ENCODE data around the gene AOC3. TPM values are rescaled to one million over a fixed set of nuclear protein-coding genes. Genes with fewer than 3 reads are reported as not detected.

Gene AOC3, protein sequence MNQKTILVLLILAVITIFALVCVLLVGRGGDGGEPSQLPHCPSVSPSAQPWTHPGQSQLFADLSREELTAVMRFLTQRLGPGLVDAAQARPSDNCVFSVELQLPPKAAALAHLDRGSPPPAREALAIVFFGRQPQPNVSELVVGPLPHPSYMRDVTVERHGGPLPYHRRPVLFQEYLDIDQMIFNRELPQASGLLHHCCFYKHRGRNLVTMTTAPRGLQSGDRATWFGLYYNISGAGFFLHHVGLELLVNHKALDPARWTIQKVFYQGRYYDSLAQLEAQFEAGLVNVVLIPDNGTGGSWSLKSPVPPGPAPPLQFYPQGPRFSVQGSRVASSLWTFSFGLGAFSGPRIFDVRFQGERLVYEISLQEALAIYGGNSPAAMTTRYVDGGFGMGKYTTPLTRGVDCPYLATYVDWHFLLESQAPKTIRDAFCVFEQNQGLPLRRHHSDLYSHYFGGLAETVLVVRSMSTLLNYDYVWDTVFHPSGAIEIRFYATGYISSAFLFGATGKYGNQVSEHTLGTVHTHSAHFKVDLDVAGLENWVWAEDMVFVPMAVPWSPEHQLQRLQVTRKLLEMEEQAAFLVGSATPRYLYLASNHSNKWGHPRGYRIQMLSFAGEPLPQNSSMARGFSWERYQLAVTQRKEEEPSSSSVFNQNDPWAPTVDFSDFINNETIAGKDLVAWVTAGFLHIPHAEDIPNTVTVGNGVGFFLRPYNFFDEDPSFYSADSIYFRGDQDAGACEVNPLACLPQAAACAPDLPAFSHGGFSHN
- 0.62 and 0.70 TPM in 2 replicates for total RNA-seq (2021)
- Bru-seq, nascent RNA: percentile 23 among the genes with signal in this experiment
- BruChase-seq, experiment 1, labeled RNA remaining after a 2-hour chase: percentile 42 among the genes with signal in this experiment
- BruChase-seq, experiment 2, labeled RNA remaining after a 6-hour chase: percentile 45 among the genes with signal in this experiment
- long read RNA-seq: 0 reads

DNA sequence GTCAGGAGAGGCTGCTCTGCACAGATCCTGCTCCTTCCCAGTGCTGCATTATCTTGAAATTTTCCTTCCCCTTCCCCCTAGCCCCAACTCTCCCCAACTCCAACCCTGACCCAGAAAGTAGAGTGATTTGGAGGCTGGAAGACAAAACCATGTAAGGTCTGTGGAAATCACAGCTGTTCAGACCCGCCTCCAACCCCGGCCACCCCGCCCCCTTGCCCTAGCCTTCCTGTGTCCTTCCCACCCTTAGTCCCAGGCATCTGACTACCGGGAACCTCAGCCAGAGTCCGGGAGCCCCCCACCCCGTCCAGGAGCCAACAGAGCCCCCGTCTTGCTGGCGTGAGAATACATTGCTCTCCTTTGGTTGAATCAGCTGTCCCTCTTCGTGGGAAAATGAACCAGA, at the start of gene AOC3:
Gene AOC3, plus strand, starts transcription at position 246 of the 400 bp plus-strand sequence. Its CDS starts 145 bp downstream, at position 391.
- Histone ChIP-seq H3K27me3 (replicated peaks; ENCODE audit: insufficient read depth, low read depth, low read length, poor library complexity) (no peaks in the 10 kb centered on the region), H3K4me3 (ENCODE audit: low read depth, low read length, poor library complexity, severe bottlenecking) (no peak within 1 kb of the TSS), H3K9me3 (ENCODE audit: low read depth, low read length, poor library complexity, severe bottlenecking) (no peaks in the 10 kb centered on the region), H3K27ac (ENCODE audit: low read depth, low read length, poor library complexity, severe bottlenecking) (no peak within 1 kb of the TSS), H3K36me3 (ENCODE audit: insufficient read depth, low read length, poor library complexity, severe bottlenecking) (no peaks in the 10 kb centered on the region), H3K4me1 (ENCODE audit: insufficient read depth, low read length, poor library complexity, severe bottlenecking) (no peaks in the 10 kb centered on the region)
- TF ChIP-seq EZH2 (IDR thresholded peaks at IDR 0.05; ENCODE audit: borderline replicate concordance, low read depth, low read length, poor library complexity, severe bottlenecking): no peak
- TF ChIP-seq, protein P1, sequence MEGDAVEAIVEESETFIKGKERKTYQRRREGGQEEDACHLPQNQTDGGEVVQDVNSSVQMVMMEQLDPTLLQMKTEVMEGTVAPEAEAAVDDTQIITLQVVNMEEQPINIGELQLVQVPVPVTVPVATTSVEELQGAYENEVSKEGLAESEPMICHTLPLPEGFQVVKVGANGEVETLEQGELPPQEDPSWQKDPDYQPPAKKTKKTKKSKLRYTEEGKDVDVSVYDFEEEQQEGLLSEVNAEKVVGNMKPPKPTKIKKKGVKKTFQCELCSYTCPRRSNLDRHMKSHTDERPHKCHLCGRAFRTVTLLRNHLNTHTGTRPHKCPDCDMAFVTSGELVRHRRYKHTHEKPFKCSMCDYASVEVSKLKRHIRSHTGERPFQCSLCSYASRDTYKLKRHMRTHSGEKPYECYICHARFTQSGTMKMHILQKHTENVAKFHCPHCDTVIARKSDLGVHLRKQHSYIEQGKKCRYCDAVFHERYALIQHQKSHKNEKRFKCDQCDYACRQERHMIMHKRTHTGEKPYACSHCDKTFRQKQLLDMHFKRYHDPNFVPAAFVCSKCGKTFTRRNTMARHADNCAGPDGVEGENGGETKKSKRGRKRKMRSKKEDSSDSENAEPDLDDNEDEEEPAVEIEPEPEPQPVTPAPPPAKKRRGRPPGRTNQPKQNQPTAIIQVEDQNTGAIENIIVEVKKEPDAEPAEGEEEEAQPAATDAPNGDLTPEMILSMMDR (conservative IDR thresholded peaks at IDR 0.05; ENCODE audit: low read depth, low read length): no peak
- POLR2A ChIA-PET (ENCODE audit: low non-redundant PET): no interaction called here
- intact Hi-C loops (cut with micrococcal nuclease; ENCODE audit: unreplicated experiment): no loop called here
- DNase-seq (ENCODE audit: low spot score): no peak
- CTCF ChIA-PET: no interaction called here
- no TSS peak for BruUV-seq (replicated peaks)

DNA sequence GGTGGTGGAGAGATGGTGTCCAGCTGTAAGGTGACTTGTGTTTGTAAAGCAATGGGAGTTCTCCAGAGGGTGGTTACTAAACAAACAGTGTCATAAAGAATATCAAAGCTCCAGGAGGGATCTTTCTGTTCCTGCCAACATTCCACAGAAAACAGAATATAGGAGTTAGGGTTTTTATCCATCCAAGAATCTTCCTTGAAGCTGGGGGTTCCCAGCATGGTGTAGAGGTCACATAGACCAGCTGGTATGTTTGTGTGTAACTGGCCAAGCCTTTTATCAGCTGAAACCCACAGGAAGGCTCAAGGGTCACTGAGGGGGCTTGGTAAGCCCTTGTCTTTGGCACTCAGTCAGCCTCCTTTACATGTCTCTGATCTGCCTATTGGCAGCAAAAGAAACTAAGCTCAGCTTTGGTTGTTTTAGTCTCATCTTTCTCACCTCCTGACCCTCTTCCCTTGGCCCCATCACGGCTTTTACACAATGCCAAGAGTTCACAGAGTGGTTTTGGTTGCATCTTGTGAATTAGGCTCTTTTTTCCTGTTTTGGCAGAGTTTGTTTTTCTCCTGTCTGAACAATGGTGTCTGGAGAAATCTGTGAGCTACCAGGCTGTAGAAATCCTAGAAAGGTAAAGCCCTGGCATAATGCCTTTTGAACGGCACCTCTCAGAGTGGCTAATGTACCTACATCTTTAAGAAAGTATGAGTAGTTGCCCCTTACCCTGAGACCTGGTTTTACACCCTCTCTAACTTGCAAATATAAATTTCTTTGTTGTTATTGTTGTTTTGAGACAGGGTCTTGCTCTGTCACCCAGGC, 47.7 kb upstream of the AOC3 start:
- no peaks in the 10 kb centered on the region for H3K27me3 ChIP-seq (replicated peaks; ENCODE audit: insufficient read depth, low read depth, low read length, poor library complexity)
- no peaks in the 10 kb centered on the region for H3K4me1 ChIP-seq (ENCODE audit: insufficient read depth, low read length, poor library complexity, severe bottlenecking)
- no peak overlapping the region for H3K4me3 ChIP-seq (ENCODE audit: low read depth, low read length, poor library complexity, severe bottlenecking)
- POLR2A ChIA-PET (ENCODE audit: low non-redundant PET): no interaction called here
- H3K27ac ChIP-seq (ENCODE audit: low read depth, low read length, poor library complexity, severe bottlenecking): no peak overlapping the region
- CTCF ChIA-PET: no interaction called here
- DNase-seq (ENCODE audit: low spot score): no peak
- no peak for TF ChIP-seq EZH2 (IDR thresholded peaks at IDR 0.05; ENCODE audit: borderline replicate concordance, low read depth, low read length, poor library complexity, severe bottlenecking)
- TF ChIP-seq, protein P1 (conservative IDR thresholded peaks at IDR 0.05; ENCODE audit: low read depth, low read length): no peak
- intact Hi-C loops (cut with micrococcal nuclease; ENCODE audit: unreplicated experiment): no loop called here
- no peaks in the 10 kb centered on the region for H3K9me3 ChIP-seq (ENCODE audit: low read depth, low read length, poor library complexity, severe bottlenecking)
- no TSS peak for BruUV-seq (replicated peaks)
- no peaks in the 10 kb centered on the region for H3K36me3 ChIP-seq (ENCODE audit: insufficient read depth, low read length, poor library complexity, severe bottlenecking)

DNA sequence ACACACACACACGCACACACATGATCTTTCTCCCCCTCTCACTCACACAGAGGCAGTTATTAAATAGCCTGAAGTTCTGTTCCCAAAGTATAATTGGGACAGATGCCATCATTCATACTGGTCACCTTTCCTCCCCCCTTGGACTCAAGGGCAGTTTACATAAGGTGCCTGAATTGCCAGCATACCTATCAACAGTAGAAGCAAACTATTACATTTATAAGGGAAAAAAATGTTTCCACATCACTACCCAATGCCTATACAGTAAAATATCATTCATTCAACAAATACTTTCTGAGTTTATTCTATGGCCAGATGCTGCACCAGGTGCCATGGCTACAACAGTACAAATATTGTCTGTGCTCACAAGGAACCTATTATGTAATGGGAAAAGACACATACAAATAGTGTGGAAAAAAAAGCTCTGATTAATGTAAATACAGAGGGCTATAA, 46.1 kb upstream of the AOC3 start:
- no TSS peak for BruUV-seq (replicated peaks)
- no peak overlapping the region for H3K4me3 ChIP-seq (ENCODE audit: low read depth, low read length, poor library complexity, severe bottlenecking)
- no peaks in the 10 kb centered on the region for H3K36me3 ChIP-seq (ENCODE audit: insufficient read depth, low read length, poor library complexity, severe bottlenecking)
- no peaks in the 10 kb centered on the region for H3K9me3 ChIP-seq (ENCODE audit: low read depth, low read length, poor library complexity, severe bottlenecking)
- no peak overlapping the region for H3K27ac ChIP-seq (ENCODE audit: low read depth, low read length, poor library complexity, severe bottlenecking)
- no peaks in the 10 kb centered on the region for H3K27me3 ChIP-seq (replicated peaks; ENCODE audit: insufficient read depth, low read depth, low read length, poor library complexity)
- TF ChIP-seq, protein P1 (conservative IDR thresholded peaks at IDR 0.05; ENCODE audit: low read depth, low read length): no peak
- TF ChIP-seq EZH2 (IDR thresholded peaks at IDR 0.05; ENCODE audit: borderline replicate concordance, low read depth, low read length, poor library complexity, severe bottlenecking): no peak
- no peaks in the 10 kb centered on the region for H3K4me1 ChIP-seq (ENCODE audit: insufficient read depth, low read length, poor library complexity, severe bottlenecking)
- intact Hi-C loops (cut with micrococcal nuclease; ENCODE audit: unreplicated experiment): no loop called here
- CTCF ChIA-PET: no interaction called here
- POLR2A ChIA-PET (ENCODE audit: low non-redundant PET): no interaction called here
- no peak for DNase-seq (ENCODE audit: low spot score)
